Liver (tissue), 2 donors: ENCODE measurements around the gene TOR4A.
"Not testable (repeated sequence)": the region's sequence is repeated elsewhere in the genome, so short reads cannot be mapped to it uniquely, and the experiment has no call there.

Experiments used
- RAD21 ChIP-seq, 2 donors: IDR thresholded peaks; 2 replicates each; pipeline ENCODE4 v1.6.1; 2016; ENCODE audit warnings: antibody characterized with exemption in 2 of 2, mild to moderate bottlenecking in 2 of 2
- RXRA ChIP-seq, 2 donors: IDR thresholded peaks; 2 replicates each; pipeline ENCODE4 v1.6.1; 2017 to 2018; ENCODE audit warnings: antibody characterized with exemption in 2 of 2, mild to moderate bottlenecking in 1 of 2
- donor health status: healthy.

- not testable (repeated sequence) for TF ChIP-seq RAD21, RXRA (IDR thresholded peaks at IDR 0.05)
Observed at GRCh38 chr9:137327641-137328550, 50.4 kb downstream of the TOR4A start.
